ENCODE data around the gene C1QBP. TPM values are rescaled to one million over a fixed set of nuclear protein-coding genes. Genes with fewer than 3 reads are reported as not detected.

Gene C1QBP
- 100 to 1,000 TPM in 2 of 6 experiments, 10 to 100 TPM in 4; 60.2 to 163 (median 67.6) TPM for total RNA-seq
- long read RNA-seq, transcript C1QBP-201 (6 exons, 1,169 nt): major isoform, 49 of 52 reads
- long read RNA-seq, partial matches to known transcripts: 3 of 52 reads
- long read RNA-seq, other reads (novel, unspliced or antisense): 0 of 52 reads

GRCh38 chr17:5438716-5439445 lies at the start of gene C1QBP:
C1QBP (minus strand) TSS chr17:5439155; CDS start chr17:5439073, 82 bp downstream.
- intact Hi-C loops (cut with DNase I): no loop called here
- H3K4me3 ChIP-seq: peak within 1 kb of the TSS; percentile 75 to 99 (median 94)
- under 1% methylated on average over 21 of the region's 75 CpGs for WGBS (ENCODE audit: insufficient coverage, low coverage, low lambda C conversion rate, missing lambda C conversion rate)
- DNase-seq (peak; percentile 90 to 94 (median 94)), ATAC-seq (peak; percentile 97 to 99 (median 98))
- peaks cover 0 to 49% (median 12%) of the 10 kb centered on the region in 4 donors for H3K36me3 ChIP-seq
- H3K27me3 ChIP-seq: no peaks in the 10 kb centered on the region
- peak within 1 kb of the TSS; percentile 2 to 55 (median 45) for H3K27ac ChIP-seq
- TF ChIP-seq POLR2A (IDR thresholded peaks at IDR 0.05): peak; percentile 72
- peak; percentile 99 to 100 (median 100) for TF ChIP-seq CTCF (IDR thresholded peaks at IDR 0.05)
- H3K9me3 ChIP-seq: no peaks in the 10 kb centered on the region
- H3K4me1 ChIP-seq: peaks cover 0 to 22% (median 0%) of the 10 kb centered on the region in 4 donors

GRCh38 chr17:5488752-5489151 lies 49.8 kb upstream of the C1QBP start:
- intact Hi-C loops (cut with DNase I): no loop called here
- no peak for ATAC-seq

GRCh38 chr17:5486206-5487124 lies 47.5 kb upstream of the C1QBP start, which contains the start of gene MIS12:
MIS12 (plus strand) TSS chr17:5486566; CDS start chr17:5488863, 2,297 bp downstream.
- H3K4me1 ChIP-seq: peaks cover 0 to 27% (median 9%) of the 10 kb centered on the region in 4 donors
- WGBS (ENCODE audit: insufficient coverage, low coverage, low lambda C conversion rate, missing lambda C conversion rate): under 1% methylated on average over 66 of the region's 77 CpGs
- H3K36me3 ChIP-seq: peaks cover 0 to 46% (median 22%) of the 10 kb centered on the region in 4 donors
- H3K27ac ChIP-seq: peak within 1 kb of the TSS; percentile 96 to 99 (median 98)
- peak; percentile 92 to 96 (median 95) for ATAC-seq
- DNase-seq: peak; percentile 98 to 99 (median 99)
- H3K27me3 ChIP-seq: no peaks in the 10 kb centered on the region
- intact Hi-C loops (cut with DNase I): no loop called here
- no peaks in the 10 kb centered on the region for H3K9me3 ChIP-seq
- TF ChIP-seq POLR2A (IDR thresholded peaks at IDR 0.05) (peak; percentile 86), CTCF (IDR thresholded peaks at IDR 0.05) (no peak)
- peak within 1 kb of the TSS; percentile 85 to 98 (median 91) for H3K4me3 ChIP-seq

More at GRCh38 chr17:5488752-5489151, 49.8 kb upstream of the C1QBP start:
- peaks cover 0 to 27% (median 9%) of the 10 kb centered on the region in 4 donors for H3K4me1 ChIP-seq
- H3K4me3 ChIP-seq: no peak overlapping the region
- H3K27ac ChIP-seq: no peak overlapping the region
- peaks cover 0 to 23% (median 14%) of the 10 kb centered on the region in 4 donors for H3K36me3 ChIP-seq
- TF ChIP-seq POLR2A (IDR thresholded peaks at IDR 0.05) (no peak), CTCF (IDR thresholded peaks at IDR 0.05) (no peak)
- no peaks in the 10 kb centered on the region for H3K27me3 ChIP-seq
- WGBS (ENCODE audit: insufficient coverage, low coverage, low lambda C conversion rate, missing lambda C conversion rate): 88% methylated on average over 7 of the region's 8 CpGs
- no peaks in the 10 kb centered on the region for H3K9me3 ChIP-seq
- no peak for DNase-seq
